ENCODE data around the gene RNF213.

RNF213 gene

DNA sequence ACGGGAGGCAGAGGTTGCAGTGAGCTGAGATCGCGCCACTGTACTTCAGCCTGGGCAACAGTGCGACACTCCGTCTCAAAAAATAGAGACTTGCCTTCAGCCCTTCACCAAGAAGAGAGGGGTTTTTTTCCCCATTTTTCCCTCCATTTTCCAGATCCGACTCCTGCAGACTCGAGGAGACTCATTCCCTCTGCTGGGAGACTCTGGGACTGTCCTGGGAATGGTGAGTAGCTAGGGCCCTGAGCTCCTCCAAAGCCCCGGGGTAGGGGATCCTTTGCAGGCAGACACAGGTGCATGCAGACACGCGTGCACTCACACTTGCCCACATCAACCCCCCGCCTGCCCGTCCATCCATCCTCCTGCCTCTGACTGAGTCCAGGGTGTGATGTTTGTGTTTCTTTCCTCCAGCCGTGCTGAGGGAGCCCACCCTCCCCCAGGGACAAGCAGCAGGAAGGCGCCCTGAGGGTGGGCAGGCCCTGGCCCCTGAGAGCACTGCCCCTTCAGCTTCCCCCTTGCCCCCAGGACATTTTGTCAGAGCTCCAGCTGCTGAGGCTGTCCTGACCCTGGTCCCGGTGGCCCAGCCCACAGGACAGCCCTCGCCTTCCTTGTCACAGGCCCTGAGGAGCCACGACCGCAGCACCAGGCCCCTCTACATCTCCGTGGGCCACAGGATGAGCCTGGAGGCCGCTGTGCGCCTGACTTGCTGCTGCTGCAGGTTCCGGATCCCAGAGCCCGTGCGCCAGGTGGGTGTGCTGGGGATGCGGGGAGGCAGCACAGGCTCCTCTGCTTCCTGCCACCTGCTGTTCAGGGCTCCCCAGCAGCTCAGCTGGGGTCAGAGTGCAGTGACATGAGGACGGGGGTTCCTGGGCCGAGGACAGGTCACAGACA is 164.5 kb downstream of the RNF213 start:
- no peak for DNase-seq

DNA sequence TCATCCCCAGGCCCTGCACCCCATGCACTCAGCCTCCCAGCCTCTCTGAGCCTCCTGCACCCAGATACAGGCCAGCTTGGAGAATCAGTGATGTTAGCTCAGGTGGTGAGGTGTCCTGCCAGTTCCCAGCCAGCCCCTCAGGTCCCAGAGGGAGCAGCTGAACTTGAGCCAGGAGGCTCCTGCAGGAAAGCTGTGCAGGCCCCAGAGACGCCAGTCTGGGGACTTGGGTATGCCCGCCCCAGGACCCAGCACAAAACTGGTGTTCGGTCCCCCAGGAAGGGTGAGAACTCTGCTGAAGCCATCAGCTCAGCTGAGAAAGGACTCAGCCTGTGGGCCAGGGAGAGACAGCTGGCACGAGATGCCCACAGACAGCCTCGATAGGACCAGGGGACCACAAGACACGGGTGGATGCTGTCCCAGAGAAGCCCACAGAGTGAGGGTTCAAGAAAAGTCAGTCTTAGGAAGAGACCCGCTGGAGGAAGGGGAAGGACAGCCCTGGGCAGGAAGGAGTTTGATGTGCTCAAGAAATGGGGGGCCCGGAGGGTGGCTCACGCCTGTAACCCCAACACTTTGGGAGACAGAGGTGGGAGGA is 165.3 kb downstream of the RNF213 start:
- no peak for DNase-seq

DNA sequence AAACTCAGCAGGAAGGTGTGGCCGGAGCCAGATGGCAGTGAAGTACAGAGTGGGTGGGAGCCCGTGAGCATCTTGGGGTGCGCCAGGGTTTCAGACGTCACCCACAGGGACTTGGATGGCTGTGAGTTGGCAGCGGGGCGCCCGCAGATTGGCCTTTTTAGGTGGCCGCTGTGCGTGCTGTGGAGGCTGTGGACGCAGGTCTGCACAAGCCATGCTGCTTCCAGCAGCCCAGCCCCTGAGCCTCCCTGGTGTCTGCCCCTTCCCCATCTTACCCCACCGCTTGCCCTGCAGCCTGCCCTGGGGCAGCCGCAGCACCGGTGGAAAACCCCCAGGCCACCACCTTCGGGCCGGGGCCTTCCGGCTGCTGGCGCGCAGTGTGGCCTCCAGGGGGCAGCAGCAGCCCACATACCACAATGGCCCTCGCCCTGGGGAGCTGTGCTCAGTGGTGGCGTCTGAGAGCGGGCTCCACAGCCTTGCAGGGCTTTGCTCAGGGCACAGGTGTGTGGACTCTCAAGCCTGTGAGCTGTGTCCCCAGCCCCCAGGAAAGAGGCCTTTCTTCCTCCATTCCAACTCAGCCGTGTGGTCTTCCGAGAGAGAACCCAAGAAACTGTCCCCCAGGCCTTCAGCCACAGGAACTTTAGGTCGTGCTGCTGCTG is 166.1 kb downstream of the RNF213 start:
- DNase-seq = peak; percentile 92

DNA sequence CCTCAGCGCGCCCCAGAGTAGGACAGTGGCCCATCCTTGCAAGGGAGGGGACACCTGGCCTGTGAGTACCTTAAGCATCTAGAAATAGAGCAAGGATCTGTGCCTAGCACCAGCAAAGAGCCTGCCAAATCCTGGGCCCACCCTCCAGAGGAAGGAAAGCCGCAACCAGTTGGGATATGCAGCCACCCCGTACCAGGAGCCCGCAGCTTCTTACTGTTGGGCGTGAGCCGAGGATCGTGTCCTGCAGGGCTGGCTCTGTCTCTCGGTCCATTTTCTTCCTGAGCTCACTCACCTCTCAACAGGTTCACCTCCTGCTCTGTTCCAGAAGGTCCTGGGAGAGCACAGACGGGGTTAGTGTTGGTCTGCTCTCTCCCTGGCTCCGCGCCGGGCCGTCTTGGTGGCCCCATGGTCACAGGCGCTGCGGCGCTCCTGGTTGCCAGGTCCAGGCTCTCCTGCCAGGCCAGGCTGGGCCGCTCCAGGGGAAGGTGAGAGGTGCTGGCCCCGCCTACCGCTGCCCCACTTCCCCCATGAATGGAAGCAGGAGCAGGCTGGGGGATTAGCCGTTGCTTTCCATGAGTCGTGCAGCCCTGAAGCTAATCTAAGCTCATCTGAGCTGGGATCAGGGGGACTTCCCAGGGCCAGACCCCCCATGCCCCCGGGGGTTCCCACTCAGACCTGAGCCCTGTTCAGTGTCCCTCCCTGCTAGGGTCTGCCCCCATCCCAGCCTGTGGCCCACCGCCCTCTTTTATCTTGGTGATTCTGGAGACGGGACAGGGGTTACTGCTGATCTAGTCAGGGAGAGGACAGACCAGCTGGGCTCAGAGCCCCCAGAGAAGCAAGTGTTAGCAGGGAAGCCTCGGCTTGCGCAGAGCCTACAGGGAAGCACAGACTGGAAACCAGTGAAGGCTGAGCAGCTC is 167.0 kb downstream of the RNF213 start:
- no peak for DNase-seq

DNA sequence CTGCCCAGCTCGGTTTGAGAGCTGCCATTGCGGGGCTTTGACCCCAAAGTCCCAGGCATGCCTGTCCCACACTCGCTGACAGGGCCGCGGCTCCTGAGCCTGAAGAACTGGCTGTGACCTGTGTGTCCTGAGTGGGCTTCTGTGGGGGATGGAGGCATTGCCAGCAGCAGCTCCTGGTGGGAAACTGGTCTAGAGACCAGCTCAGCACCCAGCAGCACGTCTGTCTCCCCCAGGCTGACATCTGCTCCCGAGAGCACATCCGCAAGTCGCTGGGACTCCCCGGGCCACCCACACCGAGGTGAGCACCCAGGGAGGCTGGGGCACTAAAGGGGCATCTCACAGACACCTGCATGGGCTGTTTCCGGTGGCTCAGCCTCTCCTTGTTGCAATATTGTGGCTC is 167.7 kb downstream of the RNF213 start:
- DNase-seq = no peak

DNA sequence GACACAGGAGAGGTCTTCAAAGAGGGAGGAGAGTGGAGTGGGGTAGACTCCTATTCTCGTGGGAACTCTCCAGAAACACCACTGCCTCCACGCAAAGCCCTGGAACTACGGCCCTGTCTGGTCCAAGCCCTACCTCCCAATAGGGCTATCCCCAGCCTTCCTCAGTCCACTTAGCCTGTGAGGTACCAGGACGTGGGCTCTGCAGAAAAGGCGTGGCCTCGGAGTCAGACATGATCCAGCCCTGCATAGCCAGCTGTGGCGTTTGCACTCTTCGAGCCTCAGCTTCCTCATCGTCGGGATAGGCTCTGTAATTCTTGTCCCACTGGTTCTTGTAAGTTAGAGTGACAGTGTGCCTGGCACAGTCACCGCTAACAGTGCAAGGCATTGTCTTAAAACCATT is 168.1 kb downstream of the RNF213 start:
- no peak for DNase-seq

DNA sequence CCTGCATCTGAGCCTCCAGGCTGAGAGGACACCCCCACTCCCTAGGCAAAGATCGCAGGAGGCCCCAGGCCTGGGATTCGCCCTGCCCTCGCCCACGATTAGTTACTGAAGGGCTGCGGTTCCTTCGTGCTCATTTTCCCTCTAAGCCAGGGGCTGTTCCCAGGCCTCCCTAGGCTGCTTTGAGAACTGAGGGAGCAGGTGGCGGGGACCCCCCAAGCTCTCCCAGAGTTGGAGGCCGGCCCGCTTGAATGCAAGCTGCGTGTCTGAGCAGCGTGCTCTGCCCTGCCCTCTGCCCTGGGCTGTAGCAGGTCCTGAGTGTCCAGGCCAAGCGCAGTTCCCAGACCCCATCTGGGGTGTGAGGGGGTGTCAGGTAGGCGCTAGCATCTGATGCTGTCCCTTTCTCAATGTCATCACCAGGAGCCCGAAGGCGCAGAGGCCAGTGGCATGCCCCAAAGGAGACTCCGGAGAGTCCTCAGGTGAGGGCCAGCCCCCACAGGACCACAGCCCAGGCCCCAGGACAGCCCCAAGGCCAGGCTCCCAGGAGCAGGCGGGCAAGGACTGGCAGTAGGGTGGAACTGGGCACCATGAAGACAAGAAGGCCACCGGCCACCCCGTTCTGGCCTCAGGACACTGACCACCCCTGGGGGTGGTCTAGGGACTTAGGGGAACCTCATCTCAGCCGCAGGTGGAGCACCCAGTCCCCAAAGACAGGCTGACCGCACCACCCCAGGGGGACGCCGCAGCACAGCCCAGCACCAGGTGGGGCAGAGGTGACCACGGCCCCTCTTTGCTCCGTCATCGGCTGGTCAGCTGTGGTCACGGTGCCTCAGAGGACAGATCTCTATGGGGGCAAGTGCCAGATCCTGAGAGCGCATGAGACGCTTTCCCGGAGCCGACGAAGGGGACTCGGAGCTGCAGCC is 169.0 kb downstream of the RNF213 start:
- no peak for DNase-seq

DNA sequence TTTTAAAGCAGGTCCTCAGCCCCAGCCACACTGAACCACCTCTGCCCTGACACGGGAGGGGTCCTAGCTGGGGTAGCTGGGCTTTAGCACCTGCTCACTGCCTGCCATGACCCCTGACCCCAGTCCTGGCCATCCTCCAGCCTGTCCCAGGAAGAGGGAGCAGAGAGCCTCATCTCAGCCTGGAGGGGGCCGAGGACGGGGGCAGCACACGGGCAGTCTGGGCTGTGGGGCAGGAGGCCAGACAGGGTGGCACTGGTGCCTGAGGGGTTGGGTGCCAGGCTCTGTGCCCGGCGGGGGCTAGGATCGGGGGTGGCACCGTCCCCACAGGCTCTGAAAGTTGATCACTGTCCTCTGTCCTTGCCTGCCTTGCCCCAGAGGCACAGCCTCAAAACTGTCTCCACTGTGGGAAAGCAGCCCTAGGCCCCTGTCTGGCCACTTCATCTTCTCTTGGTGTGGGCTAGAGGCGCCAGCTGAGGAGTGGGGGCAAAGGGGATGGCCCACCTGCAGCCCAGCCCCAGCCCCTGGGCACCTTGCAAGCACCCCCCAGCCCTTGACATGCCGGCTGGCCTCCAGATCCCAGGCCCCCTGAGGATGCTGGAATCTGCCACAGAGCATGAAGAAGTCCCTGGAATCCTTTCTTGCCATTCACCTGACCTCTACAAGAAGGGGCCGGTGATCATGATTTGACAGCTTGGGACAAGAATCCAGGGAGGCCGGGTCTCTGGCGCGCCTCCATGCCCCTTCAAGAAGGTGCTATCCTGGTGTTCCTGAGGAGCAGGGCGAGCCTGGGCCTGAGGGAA is 170.0 kb downstream of the RNF213 start:
- no peak for DNase-seq

DNA sequence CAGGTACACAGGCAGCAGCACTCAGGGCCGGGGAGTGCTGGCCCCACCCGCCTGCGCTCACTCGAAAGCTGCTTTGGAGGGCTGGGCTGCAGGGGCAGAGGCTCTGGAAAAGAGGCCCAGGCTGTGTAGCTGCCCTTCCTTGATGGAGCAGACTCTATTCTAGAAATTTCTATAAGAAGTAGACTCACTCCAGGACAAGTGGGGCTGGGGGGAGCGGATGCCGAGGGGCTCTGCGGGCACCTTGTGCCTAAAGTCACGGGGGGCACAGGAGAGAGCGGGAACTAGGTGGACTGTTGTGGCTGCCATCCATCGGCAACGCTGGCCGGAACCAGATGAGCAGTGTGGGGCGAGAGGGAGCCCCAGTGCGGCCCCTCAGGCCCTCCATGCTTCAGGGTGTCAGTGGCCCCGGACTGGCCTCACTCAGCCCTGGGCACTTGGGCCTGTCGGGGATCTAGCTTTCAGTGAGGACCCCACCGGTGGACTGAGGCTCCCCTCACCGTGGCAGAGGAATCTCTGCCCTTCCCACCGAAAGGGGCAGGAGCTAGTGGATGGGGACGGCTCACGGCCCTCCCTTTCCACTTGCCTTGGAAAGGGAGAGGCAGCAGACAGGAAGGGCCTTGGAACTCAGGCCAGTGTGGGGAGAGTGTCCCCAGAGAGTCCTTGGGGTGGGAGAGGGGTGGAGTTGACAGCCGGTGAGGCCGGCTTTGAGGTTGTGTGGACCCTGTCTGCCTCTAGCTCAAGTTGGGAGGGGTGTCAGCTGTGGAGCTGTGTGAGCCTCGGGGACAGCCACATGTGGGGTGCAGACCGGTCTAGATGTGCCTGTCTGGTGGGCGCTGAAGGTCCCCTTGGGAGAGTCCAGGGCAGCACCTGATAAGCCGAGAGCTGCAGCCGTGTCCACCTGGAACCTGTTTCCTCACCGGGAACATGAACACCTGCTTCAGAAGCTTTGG is 170.9 kb downstream of the RNF213 start:
- no peak for DNase-seq

DNA sequence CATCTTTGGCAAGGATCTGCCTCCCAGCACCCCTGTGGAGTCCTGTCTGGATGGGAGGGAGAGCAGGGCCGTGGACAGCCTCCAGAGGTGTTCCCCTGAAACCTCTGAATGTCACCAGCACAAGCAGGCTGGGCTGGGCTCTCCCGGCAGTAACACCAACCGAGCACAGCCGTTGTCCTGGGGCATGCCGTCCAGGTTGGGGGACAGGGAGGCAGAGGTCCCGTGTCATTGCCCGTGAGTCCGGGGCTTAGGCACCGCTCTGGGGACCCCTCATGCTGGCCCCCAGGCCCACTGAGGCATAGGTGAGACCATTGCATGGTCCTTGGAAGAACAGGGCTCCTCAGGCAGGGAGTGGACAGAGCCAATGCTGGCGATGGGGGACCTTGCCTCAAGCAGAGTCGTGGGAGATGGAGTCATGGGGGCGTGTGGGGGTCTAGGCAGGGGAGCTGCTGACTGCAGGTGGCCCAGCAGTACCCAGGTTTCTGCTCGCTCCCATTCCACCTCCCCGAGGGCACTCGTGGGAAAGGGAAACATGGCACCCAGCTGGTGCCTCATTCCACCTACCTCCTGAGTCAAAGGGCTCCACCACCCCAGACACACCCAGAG is 171.8 kb downstream of the RNF213 start:
- no peak for DNase-seq

DNA sequence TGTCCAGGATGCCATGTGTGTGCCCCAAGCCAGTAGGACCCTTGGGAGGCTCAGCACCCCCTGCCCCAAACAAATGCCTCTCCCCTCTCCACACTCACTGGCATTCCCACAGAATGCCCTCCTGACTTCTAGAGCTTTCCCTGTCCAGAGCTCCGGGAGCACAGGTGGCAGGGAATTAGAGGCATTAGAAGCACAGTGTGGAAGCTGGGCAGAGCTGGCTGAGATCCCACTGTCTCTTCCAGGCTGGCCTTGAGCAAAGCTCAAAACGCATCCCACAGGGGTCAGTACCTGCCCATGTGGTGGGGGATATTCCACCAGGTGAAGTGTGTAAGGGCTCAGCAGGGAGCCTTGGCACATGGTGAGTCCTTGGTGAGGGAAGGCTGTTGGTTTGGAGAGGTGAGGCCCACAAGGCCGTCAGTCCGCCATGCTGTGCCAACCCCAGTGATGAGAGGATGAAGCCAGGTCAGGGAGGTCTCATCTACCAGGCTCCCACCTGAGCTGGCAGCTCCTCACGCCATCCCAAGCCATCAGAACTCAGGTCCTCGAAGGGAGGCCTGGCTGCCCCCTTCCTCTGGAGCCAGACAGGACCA is 172.4 kb downstream of the RNF213 start:
- no peak for DNase-seq

DNA sequence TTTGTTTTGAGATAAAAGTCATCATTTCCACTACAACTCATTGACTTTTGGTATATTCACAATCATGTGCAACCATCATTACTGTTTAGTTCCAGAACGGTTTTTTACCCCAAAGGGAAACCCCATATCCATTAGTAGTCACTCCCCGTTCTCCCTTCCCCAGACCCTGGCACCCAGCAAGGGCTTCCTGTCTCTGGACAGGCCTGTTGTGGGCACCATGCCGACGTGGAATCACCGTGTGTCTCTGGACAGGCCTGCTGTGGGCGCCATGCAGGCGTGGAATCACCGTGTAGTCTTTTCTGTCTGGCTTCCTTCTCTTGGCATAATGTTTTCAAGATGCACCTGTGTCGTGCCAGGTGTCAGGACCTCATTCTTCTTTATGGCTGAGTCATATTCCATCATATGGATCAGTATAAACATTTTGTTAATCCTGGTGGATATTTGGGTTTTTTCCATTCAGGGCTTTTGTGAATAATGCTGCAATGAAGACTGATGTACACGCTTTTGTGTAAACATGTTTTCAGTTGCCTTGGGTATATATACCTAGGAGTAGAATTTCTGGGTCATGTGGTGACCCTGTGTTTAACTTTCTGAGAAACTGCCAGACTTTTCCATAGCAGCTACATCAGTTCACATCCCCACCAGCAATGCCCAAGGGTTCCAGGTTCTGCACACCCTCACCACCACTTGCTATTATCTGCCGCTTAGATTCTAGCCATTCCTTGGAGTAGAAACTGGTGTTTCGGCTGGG is 173.4 kb downstream of the RNF213 start:
- no peak for DNase-seq

DNA sequence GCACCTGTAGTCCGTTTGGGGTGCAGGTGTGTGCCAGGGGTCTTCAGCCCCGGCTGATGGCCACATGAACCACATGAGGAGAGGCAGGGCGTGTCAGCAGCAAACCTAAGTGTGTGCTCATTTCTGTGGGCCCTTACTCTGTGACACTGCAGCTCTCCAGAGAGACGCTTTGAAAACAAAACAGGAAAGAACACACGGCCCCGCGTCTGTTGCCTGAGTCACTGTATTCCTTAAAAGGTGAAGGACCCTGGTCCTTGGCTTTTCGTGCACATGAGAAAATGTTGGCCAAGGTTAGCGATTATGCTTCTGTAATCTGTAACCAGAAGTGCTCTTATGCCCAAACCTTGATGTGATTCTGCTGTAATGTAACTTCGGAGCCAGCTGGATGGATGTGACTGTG is 176.9 kb downstream of the RNF213 start:
- DNase-seq = no peak

DNA sequence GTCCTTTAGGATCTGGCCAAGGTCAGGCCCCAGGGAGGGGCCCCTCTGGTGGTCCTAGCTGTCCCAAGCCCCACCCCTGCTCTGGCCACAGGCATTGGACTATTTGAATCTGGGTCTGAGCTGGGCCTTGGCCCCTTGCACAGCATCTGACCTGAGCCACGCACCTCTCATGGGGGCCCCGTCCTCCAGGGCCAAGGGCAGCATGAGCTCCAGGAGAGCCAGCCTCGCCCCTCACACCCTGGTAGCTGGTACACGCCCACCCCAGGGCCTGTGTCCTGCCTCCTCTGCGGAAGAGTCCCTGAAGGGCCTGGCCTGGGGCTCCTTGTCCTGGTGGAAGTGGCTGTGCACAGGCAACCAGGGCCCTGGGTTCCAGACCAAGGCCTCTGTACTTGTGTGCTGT is 178.2 kb downstream of the RNF213 start:
- no peak for DNase-seq

DNA sequence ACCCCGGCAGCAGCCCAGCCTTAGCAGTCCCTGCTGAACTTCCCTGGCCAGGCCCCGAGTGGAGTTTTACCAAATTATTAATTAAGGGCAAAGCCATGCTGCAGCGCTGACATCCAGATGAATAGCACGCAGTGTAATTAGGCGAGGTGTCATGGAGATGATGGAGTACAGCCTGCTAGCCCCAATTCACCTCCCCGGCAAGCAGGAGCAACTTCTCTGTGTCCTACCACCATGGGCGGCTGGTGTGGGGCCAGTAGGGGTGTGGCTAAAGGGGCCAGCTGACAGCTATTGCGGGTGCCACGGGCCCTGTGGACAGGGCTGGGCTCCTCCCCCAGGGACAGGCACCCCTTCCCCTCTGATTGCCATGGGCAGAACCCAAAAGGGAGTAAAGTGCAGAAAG is 178.8 kb downstream of the RNF213 start:
- DNase-seq = no peak

DNA sequence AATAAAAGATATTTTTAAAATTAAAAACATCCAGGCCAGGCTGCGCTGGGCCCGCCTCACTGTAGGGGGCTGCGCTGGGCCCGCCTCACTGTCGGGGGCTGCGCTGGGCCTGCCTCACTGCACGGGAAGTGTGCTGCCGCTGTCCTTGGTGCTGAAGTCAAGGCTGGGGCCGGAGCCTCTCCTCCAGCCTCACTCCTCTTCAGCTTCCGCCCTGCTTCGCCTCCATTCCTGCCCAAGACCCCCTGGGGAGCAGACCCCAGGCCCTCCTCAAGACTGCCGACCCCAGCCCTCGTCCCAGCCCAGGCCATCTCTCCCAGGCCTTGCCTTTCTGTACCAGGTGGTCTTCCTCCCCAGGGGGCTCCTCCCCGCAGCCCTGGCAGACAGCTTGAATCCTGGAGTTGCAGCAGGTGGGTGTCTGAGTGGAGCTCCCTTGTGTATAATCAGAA is 180.5 kb downstream of the RNF213 start:
- peak; percentile 51 for DNase-seq

DNA sequence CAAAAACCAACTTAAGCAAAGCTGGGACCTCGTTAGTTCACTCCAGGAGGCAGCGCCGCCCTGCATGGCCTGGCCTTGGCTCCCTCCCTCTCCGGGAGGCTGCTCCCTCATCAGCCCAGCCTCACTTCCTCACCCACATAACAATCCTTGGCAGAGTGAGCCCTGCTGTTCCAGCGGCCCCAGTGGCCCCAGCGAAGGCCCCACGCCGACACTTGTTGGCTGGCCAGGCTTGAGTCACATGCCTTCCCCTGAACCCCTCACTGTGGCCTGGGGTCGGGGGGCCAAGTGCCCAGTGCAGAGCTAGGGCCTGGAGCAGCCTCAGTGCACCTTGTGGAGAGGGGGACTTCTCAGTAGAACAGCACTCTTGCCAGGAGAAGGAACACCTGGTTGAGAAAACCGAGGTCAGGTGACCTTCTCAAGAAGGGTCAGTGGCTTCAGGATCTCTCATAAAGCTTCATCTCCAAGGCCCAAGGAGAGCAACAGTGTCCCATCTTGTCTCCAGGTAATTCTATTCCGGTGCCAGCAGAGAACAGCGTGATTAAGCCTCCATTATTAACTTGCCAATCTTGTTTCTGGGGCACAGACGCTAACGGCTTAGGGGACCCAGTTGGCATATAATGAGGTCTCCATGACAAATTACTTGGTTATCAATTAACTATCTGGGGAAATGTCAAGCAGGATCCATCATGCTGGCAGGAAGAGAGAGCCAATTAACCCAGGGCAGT is 181.1 kb downstream of the RNF213 start:
- DNase-seq = no peak

DNA sequence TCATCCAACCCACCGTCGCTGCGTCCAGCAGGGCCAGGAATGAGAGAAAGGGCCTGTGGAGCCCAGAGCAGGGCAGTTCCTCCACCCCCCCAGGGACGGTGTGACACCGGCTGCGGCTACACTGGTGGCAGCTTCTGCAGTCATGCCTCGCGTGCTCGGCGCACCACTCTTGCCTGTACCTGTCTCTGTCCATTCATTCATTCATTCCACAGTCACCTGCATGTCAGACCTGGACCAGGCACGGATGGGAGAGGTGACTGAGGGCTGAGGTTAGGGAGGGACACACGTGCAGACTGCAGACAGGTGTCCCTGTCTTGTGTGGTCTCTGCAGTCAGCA is 181.6 kb downstream of the RNF213 start:
- DNase-seq = no peak

Data from activated CD4-positive, alpha-beta T cell treated with anti-CD3 and anti-CD28 coated beads, Interleukin-2, Interleukin-6, amounts not matched to agents 100 ng/mL and 50 ng/mL, durations not matched to agents 16 hours and 8 hours (primary cell).